IPS-NIHi7 (cell line): ENCODE data around the gene NIF3L1.
"Not testable (repeated sequence)": the region's sequence is repeated elsewhere in the genome, so short reads cannot be mapped to it uniquely, and the experiment has no call there.

Source experiments
- DNase-seq: peaks from one replicate; pipeline ENCODE4 v3.0.0; 2012; ENCODE audit warnings: mixed read lengths; ENCODE audit errors: extremely low spot score

Gene NIF3L1

GRCh38 chr2:200873560-200873959 is 15.6 kb upstream of the NIF3L1 start:
- no peak for DNase-seq

GRCh38 chr2:200877443-200877842 is 11.7 kb upstream of the NIF3L1 start:
- DNase-seq, result no peak

- DNase-seq, result no peak
Observed at GRCh38 chr2:200878289-200878880, 10.8 kb upstream of the NIF3L1 start.

GRCh38 chr2:200881715-200882249 is 7.4 kb upstream of the NIF3L1 start:
- DNase-seq, result not testable (repeated sequence)

GRCh38 chr2:200899482-200899881 is 10.3 kb downstream of the NIF3L1 start:
- DNase-seq, result no peak

- peak; percentile 93 for DNase-seq
Observed at GRCh38 chr2:200901459-200902072, 12.4 kb downstream of the NIF3L1 start.

GRCh38 chr2:200905618-200906296 is 16.6 kb downstream of the NIF3L1 start:
- DNase-seq, result peak; percentile 73

- no peak for DNase-seq
Observed at GRCh38 chr2:200909958-200910357, 20.8 kb downstream of the NIF3L1 start.

GRCh38 chr2:200913654-200914053 is 24.5 kb downstream of the NIF3L1 start:
- no peak for DNase-seq

- no peak for DNase-seq
Observed at GRCh38 chr2:200922439-200922838, 33.3 kb downstream of the NIF3L1 start.

GRCh38 chr2:200929334-200930249 is 40.4 kb downstream of the NIF3L1 start:
- no peak for DNase-seq

- DNase-seq, result no peak
Observed at GRCh38 chr2:200930947-200931626, 41.9 kb downstream of the NIF3L1 start.

- no peak for DNase-seq
Observed at GRCh38 chr2:200939832-200940231, 50.7 kb downstream of the NIF3L1 start.

GRCh38 chr2:200943527-200944105 is 54.4 kb downstream of the NIF3L1 start:
- no peak for DNase-seq

- DNase-seq, result no peak
Observed at GRCh38 chr2:200944467-200945394, 55.6 kb downstream of the NIF3L1 start.

- DNase-seq, result no peak
Observed at GRCh38 chr2:200945395-200945729, 56.2 kb downstream of the NIF3L1 start.

- DNase-seq, result no peak
Observed at GRCh38 chr2:200950378-200950777, 61.2 kb downstream of the NIF3L1 start.
